Breast epithelium (tissue), 4 donors: Measurements from ENCODE around the gene RIOK2. TPM values are rescaled to one million over a fixed set of nuclear protein-coding genes. Genes with fewer than 3 reads are reported as not detected.
A peak's percentile ranks its signal among the peaks of the same experiment; 100 is the strongest.
"Not testable (repeated sequence)": the region's sequence is repeated elsewhere in the genome, so short reads cannot be mapped to it uniquely, and the experiment has no call there.

Source experiments
- DNase-seq, 2 donors: peaks; one replicate each; pipeline ENCODE4 v3.0.0-alpha.2; 2019; ENCODE audit warnings: low spot score in 2 of 2
- H3K27ac ChIP-seq, 2 donors: fragments of 200-600 bp; sonication (generic) in 1 of 2; one replicate each; pipeline ENCODE4 v1.5.1; 2016 to 2019; ENCODE audit warnings: mild to moderate bottlenecking in 1 of 2
- H3K27me3 ChIP-seq, 2 donors: fragments of 200-600 bp; sonication (generic) in 1 of 2; one replicate each; pipeline versions ENCODE4 v1.5.1 to v1.6.0; 2017 to 2019; ENCODE audit warnings: control low read depth in 1 of 2, mild to moderate bottlenecking in 1 of 2
- H3K36me3 ChIP-seq: fragments of 200-600 bp; one replicate; pipeline ENCODE4 v1.5.1; 2019
- H3K4me1 ChIP-seq, 2 donors: fragments of 200-600 bp; sonication (generic); one replicate each; pipeline ENCODE4 v1.5.1; 2016 to 2019; ENCODE audit warnings: control low read depth in 1 of 2
- H3K4me3 ChIP-seq, 3 donors: fragments of 200-600 bp; sonication (generic); 1 replicate in 2 of 3; 2 replicates in 1 of 3; pipeline ENCODE4 v1.5.1; 2016 to 2019; ENCODE audit warnings: mild to moderate bottlenecking in 3 of 3, moderate library complexity in 2 of 3
- H3K9me3 ChIP-seq, 2 donors: fragments of 200-600 bp; sonication (generic) in 1 of 2; one replicate each; pipeline ENCODE4 v1.5.1; 2016 to 2019; ENCODE audit warnings: control low read depth in 1 of 2
- CTCF ChIP-seq, 3 donors: fragments of 450-650 bp; IDR thresholded peaks; one replicate each; pipeline ENCODE4 v1.5.1; 2016 to 2017; ENCODE audit warnings: antibody characterized with exemption in 3 of 3, mild to moderate bottlenecking in 3 of 3, moderate library complexity in 3 of 3
- POLR2A ChIP-seq: fragments of 450-650 bp; IDR thresholded peaks from one replicate; pipeline ENCODE4 v1.6.1; 2016; ENCODE audit warnings: antibody characterized with exemption, mild to moderate bottlenecking, moderate library complexity
- POLR2AphosphoS5 ChIP-seq, 3 donors: sonication (generic); formaldehyde crosslinking; IDR thresholded peaks; one replicate each; pipeline ENCODE4 v1.6.1; 2017; ENCODE audit warnings: antibody characterized with exemption in 3 of 3
- intact Hi-C: fragments of 100-400 bp; cut with DNase I; formaldehyde crosslinking; loops from one replicate; pipeline ENCODE4 v1.15.1; 2023; ENCODE audit warnings: low total_unique reads
- total RNA-seq, 3 donors: library from RNA; depleted of rRNA; stranded (reverse); fragments of >200 nt; gene quantifications; one replicate each; pipeline ENCODE4 v1.1.0, GENCODE V29; 2016

Gene RIOK2
- total RNA-seq, 3 donors from 2014 or later, result 23.7 to 28.5 (median 28.2) TPM

GRCh38 chr5:97182571-97183099 lies 412 bp downstream of the RIOK2 start:
- peak overlapping the region; percentile 94 to 95 for H3K27ac ChIP-seq
- DNase-seq, result no peak
- no peaks in the 10 kb centered on the region for H3K36me3 ChIP-seq
- no peaks in the 10 kb centered on the region for H3K4me1 ChIP-seq
- no peaks in the 10 kb centered on the region for H3K27me3 ChIP-seq
- H3K4me3 ChIP-seq, result peak overlapping the region; percentile 64 to 84 (median 79)
- intact Hi-C loops, result no loop called here
- H3K9me3 ChIP-seq, result no peaks in the 10 kb centered on the region
- TF ChIP-seq CTCF (IDR thresholded peaks at IDR 0.05) (no peak), POLR2AphosphoS5 (IDR thresholded peaks at IDR 0.05) (no peak), POLR2A (no peak)

- Histone ChIP-seq H3K27ac (no peak overlapping the region), H3K9me3 (no peaks in the 10 kb centered on the region), H3K4me3 (peak overlapping the region; percentile 64 to 84 (median 79)), H3K4me1 (no peaks in the 10 kb centered on the region), H3K36me3 (no peaks in the 10 kb centered on the region), H3K27me3 (no peaks in the 10 kb centered on the region)
- intact Hi-C loops, result no loop called here
- TF ChIP-seq POLR2A, result no peak
- no peak for TF ChIP-seq CTCF (IDR thresholded peaks at IDR 0.05)
- TF ChIP-seq POLR2AphosphoS5 (IDR thresholded peaks at IDR 0.05), result no peak
- DNase-seq, result no peak
These were observed 1.0 kb downstream of the RIOK2 start for GRCh38 chr5:97181856-97182545.

DNA sequence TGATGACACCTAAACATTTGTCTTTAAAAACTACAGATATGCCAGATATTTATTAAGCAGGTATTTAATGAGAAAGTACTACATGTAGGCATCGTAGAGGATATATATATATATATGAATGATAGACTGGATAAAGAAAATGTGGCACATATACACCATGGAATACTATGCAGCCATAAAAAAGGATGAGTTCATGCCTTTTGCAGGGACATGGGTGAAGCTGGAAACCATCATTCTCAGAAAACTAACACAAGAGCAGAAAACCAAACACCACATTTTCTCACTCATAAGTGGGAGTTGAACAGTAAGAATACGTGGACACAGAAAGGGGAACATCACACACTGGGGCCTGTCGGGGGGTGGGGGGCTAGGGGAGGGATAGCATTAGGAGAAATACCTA lies 3.6 kb downstream of the RIOK2 start:
- DNase-seq, H3K4me3 ChIP-seq, H3K9me3 ChIP-seq, H3K27me3 ChIP-seq, H3K36me3 ChIP-seq, H3K4me1 ChIP-seq, H3K27ac ChIP-seq, intact Hi-C loops: not testable (repeated sequence)

DNA sequence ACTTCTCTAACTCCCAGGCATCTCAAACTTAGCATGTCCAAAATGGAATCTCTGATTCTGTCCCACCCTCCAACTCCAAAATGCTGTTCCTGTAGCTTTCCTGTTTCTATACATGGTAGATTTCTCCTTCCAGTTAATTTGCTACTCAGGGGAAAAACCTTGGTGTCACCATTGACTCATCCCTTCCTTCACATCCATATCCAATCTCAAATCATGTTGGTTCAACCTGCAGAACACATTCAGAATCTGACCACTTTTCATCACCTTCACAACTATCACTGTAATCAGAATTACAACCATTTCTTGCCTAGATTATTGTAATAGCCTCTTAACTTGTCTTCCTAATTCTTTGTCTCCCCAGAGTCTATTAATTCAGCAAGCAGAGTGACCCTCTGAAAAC lies 10.8 kb downstream of the RIOK2 start:
- Histone ChIP-seq H3K27me3 (no peaks in the 10 kb centered on the region), H3K27ac (no peak overlapping the region), H3K4me3 (no peak overlapping the region), H3K36me3 (peaks cover 5% of the 10 kb centered on the region), H3K9me3 (no peaks in the 10 kb centered on the region), H3K4me1 (no peaks in the 10 kb centered on the region)
- intact Hi-C loops, result no loop called here
- no peak for TF ChIP-seq CTCF (IDR thresholded peaks at IDR 0.05)
- no peak for TF ChIP-seq POLR2AphosphoS5 (IDR thresholded peaks at IDR 0.05)
- TF ChIP-seq POLR2A, result no peak
- DNase-seq, result no peak

DNA sequence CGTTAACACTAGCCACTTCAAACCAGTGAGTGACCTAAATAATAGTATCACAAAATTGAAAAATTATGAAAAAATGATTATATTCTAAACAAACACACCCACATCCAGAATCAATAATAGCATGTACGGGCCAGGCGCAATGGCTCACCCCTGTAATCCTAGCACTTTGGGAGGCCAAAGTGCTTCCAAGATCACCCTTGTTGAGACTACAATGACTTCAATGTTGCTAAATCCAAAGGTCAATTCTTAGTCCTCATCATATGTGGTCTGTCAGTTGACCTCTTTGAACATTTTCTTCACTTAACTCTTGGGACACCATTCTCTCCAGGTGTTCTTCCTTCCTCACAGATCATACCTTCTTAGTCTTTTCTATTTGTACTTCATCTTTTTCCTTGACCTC lies 11.3 kb downstream of the RIOK2 start:
- no peak overlapping the region for H3K4me3 ChIP-seq
- H3K27me3 ChIP-seq, result no peaks in the 10 kb centered on the region
- no peak overlapping the region for H3K27ac ChIP-seq
- intact Hi-C loops, result no loop called here
- no peaks in the 10 kb centered on the region for H3K9me3 ChIP-seq
- no peak for TF ChIP-seq POLR2A
- TF ChIP-seq CTCF (IDR thresholded peaks at IDR 0.05), result no peak
- TF ChIP-seq POLR2AphosphoS5 (IDR thresholded peaks at IDR 0.05), result no peak
- H3K36me3 ChIP-seq, result peaks cover 5% of the 10 kb centered on the region
- no peaks in the 10 kb centered on the region for H3K4me1 ChIP-seq
- DNase-seq, result no peak
